ENCODE data around the gene TMEM95.

The TMEM95 gene

DNA sequence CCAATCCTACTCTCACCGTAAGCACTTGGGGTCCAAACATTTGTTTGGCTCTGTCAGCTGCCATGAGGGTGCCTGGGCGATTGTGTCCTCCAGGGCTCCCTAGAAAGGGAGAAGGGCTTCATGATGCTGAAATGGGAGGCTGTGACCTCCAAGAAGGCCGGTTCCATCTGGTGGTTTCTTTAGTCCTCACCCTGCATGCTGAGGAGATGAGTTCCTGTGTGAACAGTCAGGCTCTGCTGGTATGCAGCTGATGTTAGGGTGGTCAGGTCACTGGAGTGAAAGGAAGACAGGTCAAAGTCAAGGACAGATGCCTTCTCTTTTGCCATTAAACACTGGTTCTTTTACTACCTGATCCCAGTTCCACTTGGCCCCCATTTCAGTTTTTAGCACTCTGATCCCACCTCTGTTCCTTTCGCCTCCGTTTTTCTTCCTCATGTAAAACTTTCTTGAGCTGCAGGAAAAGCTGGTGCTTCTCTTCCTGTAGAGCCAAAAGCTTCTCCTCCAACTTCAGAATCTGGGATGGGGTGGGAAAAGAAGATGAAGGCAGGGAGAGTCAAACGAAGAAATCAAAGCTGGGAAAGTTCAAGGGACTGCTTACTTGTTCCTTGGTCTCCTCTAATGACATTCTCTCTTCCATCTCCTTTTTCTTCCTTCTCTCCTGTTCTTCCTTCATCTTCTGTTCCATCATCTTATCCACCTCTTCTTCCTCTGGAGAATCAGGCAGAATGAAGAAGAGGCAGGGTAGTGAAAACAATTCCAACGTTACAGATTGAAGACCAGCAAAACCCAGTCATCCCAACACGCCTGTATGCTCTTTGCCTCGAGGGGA, 40.9 kb upstream of the TMEM95 start:
- H3K36me3 ChIP-seq (ENCODE audit: control insufficient read depth in 2 of 2, insufficient read depth in 2 of 2, low read length in 2 of 2) = peaks cover 49 to 62% of the 10 kb centered on the region in 2 donors
- H3K4me1 ChIP-seq (ENCODE audit: control insufficient read depth in 2 of 2, insufficient read depth in 2 of 2, low read length in 2 of 2) = peaks cover 26 to 35% of the 10 kb centered on the region in 2 donors
- peak overlapping the region; percentile 81 to 88 for H3K4me3 ChIP-seq (ENCODE audit: low read length in 2 of 2)
- no peaks in the 10 kb centered on the region for H3K9me3 ChIP-seq (ENCODE audit: control insufficient read depth in 2 of 2, low read length in 2 of 2)
- H3K27ac ChIP-seq (ENCODE audit: low read depth in 2 of 2, low read length in 2 of 2) = peak overlapping the region; percentile 87 to 93
- H3K9ac ChIP-seq (ENCODE audit: low read depth in 1 of 2, low read length in 2 of 2) = peak overlapping the region; percentile 86 to 87
- H3K27me3 ChIP-seq (ENCODE audit: control insufficient read depth in 2 of 2, insufficient read depth in 2 of 2, low read length in 2 of 2) = no peaks in the 10 kb centered on the region

DNA sequence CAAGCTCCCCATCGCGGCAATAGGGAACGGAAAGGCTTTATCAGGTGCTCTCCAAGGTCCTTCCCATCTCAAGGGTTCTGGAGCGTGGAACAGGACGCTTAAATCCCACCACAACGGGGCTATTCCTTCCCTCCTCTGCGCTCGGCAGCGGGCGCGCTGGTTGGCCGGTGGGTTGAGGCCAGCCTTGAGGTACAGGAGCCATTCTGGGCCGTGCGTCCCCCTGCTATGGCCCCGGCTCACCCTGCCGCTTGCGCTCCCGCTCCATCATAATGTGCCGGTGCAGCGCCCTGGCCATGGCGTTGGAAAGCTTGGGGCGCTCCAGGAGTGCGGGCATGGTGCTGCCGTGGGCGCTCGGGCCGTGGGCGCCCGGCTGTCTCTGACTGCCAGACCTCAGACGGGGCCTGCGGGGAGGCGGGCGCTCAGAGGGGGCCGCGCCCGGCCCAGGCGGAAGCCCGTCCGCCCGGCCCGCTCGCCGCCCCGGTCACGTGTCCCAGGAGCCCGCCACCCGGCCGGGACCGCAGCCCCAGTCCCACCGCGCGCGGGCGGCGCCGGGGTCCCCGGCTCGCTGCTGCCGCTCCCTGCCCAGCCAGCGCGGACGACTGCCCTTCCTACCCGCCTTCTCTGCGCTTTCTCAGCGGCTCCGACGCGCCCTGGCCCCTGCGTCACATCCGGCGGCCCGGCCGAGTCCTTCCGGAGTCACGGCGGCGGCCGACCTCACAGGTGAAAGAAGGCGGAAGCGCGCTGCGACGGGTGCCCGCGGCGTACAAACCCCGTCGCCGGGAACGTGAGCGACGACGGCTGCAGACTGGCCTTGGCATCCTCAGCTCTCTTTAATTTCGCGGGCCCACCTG, 40.0 kb upstream of the TMEM95 start, which contains the start of gene GPS2:
GPS2 (minus strand) TSS at position 642 of the 851 bp plus-strand sequence; CDS start at position 334, 308 bp downstream.
- Histone ChIP-seq H3K27ac (ENCODE audit: low read depth in 2 of 2, low read length in 2 of 2) (peak within 1 kb of the TSS; percentile 87 to 93), H3K4me3 (ENCODE audit: low read length in 2 of 2) (peak within 1 kb of the TSS; percentile 81 to 88), H3K4me1 (ENCODE audit: control insufficient read depth in 2 of 2, insufficient read depth in 2 of 2, low read length in 2 of 2) (peaks cover 18 to 26% of the 10 kb centered on the region in 2 donors), H3K27me3 (ENCODE audit: control insufficient read depth in 2 of 2, insufficient read depth in 2 of 2, low read length in 2 of 2) (no peaks in the 10 kb centered on the region), H3K36me3 (ENCODE audit: control insufficient read depth in 2 of 2, insufficient read depth in 2 of 2, low read length in 2 of 2) (peaks cover 44 to 57% of the 10 kb centered on the region in 2 donors), H3K9me3 (ENCODE audit: control insufficient read depth in 2 of 2, low read length in 2 of 2) (no peaks in the 10 kb centered on the region), H3K9ac (ENCODE audit: low read depth in 1 of 2, low read length in 2 of 2) (peak within 1 kb of the TSS; percentile 86 to 87)

DNA sequence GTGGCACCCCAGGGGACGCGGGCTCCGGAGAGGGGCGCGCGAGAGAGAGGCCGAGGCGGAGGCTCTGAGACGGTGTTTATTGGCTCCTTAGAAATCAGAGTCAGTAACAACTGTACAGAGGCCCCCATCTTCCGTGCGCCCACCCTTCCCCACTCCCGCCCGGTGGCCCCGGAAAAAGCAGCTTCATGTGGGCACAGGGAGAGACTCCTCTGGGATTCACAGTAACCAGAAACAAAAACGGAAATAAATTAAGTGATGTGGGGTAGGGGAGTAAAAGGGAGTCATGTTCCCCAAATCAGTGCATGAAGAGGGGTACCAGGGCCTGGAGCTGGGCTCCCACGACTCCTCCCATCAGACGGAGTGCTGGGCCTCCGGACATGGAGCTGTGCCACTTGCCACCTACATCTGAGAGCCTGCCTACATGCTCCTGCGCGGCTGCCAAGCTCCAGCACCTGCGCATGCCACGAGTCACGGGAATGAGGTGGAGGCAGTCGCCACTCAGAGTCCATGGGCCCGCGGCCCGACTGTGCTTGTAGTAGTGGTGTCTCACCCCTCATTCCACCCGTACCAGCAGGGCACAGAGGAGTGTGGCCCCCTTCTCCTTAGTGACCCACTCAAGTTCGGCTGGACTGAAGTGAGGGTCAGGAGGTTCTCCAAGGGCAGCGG, 39.3 kb upstream of the TMEM95 start:
- Histone ChIP-seq H3K9me3 (ENCODE audit: control insufficient read depth in 2 of 2, low read length in 2 of 2) (no peaks in the 10 kb centered on the region), H3K36me3 (ENCODE audit: control insufficient read depth in 2 of 2, insufficient read depth in 2 of 2, low read length in 2 of 2) (peaks cover 42 to 55% of the 10 kb centered on the region in 2 donors), H3K27ac (ENCODE audit: low read depth in 2 of 2, low read length in 2 of 2) (peak overlapping the region; percentile 87 to 93), H3K9ac (ENCODE audit: low read depth in 1 of 2, low read length in 2 of 2) (peak overlapping the region; percentile 86 to 87), H3K4me3 (ENCODE audit: low read length in 2 of 2) (peak overlapping the region; percentile 81 to 88), H3K27me3 (ENCODE audit: control insufficient read depth in 2 of 2, insufficient read depth in 2 of 2, low read length in 2 of 2) (no peaks in the 10 kb centered on the region), H3K4me1 (ENCODE audit: control insufficient read depth in 2 of 2, insufficient read depth in 2 of 2, low read length in 2 of 2) (peaks cover 14 to 24% of the 10 kb centered on the region in 2 donors)

DNA sequence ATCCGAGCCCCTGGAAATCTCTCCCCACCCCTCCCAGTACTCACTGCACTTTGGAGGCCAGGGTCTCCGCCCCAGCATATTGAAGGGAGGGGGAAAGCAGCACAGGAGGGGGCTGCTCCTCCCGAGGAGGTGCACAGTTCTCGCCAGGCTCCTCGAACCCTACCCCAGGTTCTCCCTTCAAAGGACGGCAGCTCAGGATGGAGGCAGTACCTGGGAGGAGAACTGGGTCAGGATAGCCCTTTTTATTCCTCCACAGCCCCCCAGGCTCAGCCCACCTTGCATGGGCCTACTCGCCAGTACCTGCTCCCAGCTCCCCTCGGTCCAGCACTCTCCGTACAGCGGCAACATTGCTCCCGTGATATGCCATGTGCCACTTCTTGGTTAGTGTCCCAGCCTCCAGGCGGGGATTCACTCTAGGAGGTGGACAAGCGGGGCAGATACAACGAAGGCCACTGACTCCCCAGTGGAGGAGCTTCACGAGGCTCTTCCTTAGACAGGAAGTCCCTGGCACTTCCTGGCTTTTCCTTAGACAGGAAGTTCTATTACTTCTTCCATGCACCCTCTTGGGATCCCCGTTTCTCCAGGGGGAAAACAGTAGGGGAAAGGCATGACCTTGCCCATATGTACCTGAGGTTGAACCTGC, 37.7 kb upstream of the TMEM95 start:
- peaks cover 46 to 58% of the 10 kb centered on the region in 2 donors for H3K36me3 ChIP-seq (ENCODE audit: control insufficient read depth in 2 of 2, insufficient read depth in 2 of 2, low read length in 2 of 2)
- H3K27me3 ChIP-seq (ENCODE audit: control insufficient read depth in 2 of 2, insufficient read depth in 2 of 2, low read length in 2 of 2) = no peaks in the 10 kb centered on the region
- H3K27ac ChIP-seq (ENCODE audit: low read depth in 2 of 2, low read length in 2 of 2) = no peak overlapping the region

DNA sequence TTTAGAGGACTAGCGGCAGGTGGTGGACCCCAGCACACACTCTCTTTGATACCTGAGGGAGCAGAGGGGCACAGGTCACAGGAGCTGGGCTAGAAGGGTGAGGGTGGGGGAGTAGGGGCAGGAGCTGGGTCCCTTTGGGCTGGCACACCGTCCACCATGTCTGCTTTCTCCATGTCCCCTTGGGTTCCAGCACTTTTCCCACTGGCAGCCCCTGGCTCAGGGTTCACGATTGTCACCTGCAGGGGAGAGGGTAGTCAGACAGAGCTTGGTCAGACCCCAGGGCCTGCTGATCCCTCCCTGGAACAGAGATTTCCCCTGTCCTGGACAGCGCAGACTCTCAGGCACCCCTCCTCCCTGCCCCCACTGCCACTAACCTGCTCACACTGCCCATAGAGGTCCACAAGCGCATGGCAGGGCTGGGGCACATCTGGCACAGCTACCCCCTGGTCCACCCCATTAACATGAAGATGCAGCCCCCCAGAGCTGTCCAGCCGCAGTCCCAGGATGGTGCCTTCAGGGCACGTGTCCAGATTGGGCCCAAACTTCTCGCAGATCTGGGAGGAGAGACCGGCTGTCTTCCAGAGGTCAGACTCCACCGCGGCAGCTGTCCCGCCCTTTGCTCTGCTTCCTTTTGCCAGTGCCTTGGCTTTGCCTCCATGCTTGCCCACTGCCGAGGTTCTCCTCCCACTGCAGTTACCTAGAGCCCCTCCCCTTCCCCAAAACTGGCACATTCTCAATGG, 36.7 kb upstream of the TMEM95 start:
- peaks cover 14 to 18% of the 10 kb centered on the region in 2 donors for H3K4me1 ChIP-seq (ENCODE audit: control insufficient read depth in 2 of 2, insufficient read depth in 2 of 2, low read length in 2 of 2)
- H3K27me3 ChIP-seq (ENCODE audit: control insufficient read depth in 2 of 2, insufficient read depth in 2 of 2, low read length in 2 of 2) = no peaks in the 10 kb centered on the region
- H3K9me3 ChIP-seq (ENCODE audit: control insufficient read depth in 2 of 2, low read length in 2 of 2) = no peaks in the 10 kb centered on the region
- no peak overlapping the region for H3K27ac ChIP-seq (ENCODE audit: low read depth in 2 of 2, low read length in 2 of 2)
- H3K4me3 ChIP-seq (ENCODE audit: low read length in 2 of 2) = no peak overlapping the region
- no peak overlapping the region for H3K9ac ChIP-seq (ENCODE audit: low read depth in 1 of 2, low read length in 2 of 2)
- peaks cover 46 to 58% of the 10 kb centered on the region in 2 donors for H3K36me3 ChIP-seq (ENCODE audit: control insufficient read depth in 2 of 2, insufficient read depth in 2 of 2, low read length in 2 of 2)

More for the DNA sequence above, 37.7 kb upstream of the TMEM95 start:
- no peak overlapping the region for H3K9ac ChIP-seq (ENCODE audit: low read depth in 1 of 2, low read length in 2 of 2)
- H3K4me3 ChIP-seq (ENCODE audit: low read length in 2 of 2) = no peak overlapping the region
- no peaks in the 10 kb centered on the region for H3K9me3 ChIP-seq (ENCODE audit: control insufficient read depth in 2 of 2, low read length in 2 of 2)
- peaks cover 14 to 24% of the 10 kb centered on the region in 2 donors for H3K4me1 ChIP-seq (ENCODE audit: control insufficient read depth in 2 of 2, insufficient read depth in 2 of 2, low read length in 2 of 2)

DNA sequence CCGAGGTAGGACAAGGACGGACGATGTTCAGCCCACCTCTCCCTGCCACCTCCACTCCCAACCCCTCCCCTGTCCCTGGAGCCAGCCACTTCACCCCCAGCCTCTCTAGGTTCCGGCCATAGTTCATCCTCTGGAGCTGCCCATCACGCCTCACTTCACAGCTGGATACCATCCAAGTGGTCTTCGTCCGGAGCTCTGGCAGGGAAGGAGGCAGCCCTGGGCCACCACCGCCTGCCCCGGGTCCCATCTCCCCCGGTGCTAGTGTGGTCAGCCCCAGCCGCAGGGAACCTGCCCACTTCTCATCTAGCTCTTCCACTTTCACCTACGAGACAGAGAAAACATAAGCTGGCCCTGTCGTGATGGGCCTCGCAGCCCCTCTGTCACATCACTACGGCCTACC, 33.5 kb upstream of the TMEM95 start:
- no peaks in the 10 kb centered on the region for H3K9me3 ChIP-seq (ENCODE audit: control insufficient read depth in 2 of 2, low read length in 2 of 2)
- H3K27ac ChIP-seq (ENCODE audit: low read depth in 2 of 2, low read length in 2 of 2) = no peak overlapping the region
- no peak overlapping the region for H3K4me3 ChIP-seq (ENCODE audit: low read length in 2 of 2)
- peaks cover 51 to 72% of the 10 kb centered on the region in 2 donors for H3K36me3 ChIP-seq (ENCODE audit: control insufficient read depth in 2 of 2, insufficient read depth in 2 of 2, low read length in 2 of 2)
- peaks cover 0 to 3% of the 10 kb centered on the region in 2 donors for H3K4me1 ChIP-seq (ENCODE audit: control insufficient read depth in 2 of 2, insufficient read depth in 2 of 2, low read length in 2 of 2)
- H3K27me3 ChIP-seq (ENCODE audit: control insufficient read depth in 2 of 2, insufficient read depth in 2 of 2, low read length in 2 of 2) = no peaks in the 10 kb centered on the region
- no peak overlapping the region for H3K9ac ChIP-seq (ENCODE audit: low read depth in 1 of 2, low read length in 2 of 2)

DNA sequence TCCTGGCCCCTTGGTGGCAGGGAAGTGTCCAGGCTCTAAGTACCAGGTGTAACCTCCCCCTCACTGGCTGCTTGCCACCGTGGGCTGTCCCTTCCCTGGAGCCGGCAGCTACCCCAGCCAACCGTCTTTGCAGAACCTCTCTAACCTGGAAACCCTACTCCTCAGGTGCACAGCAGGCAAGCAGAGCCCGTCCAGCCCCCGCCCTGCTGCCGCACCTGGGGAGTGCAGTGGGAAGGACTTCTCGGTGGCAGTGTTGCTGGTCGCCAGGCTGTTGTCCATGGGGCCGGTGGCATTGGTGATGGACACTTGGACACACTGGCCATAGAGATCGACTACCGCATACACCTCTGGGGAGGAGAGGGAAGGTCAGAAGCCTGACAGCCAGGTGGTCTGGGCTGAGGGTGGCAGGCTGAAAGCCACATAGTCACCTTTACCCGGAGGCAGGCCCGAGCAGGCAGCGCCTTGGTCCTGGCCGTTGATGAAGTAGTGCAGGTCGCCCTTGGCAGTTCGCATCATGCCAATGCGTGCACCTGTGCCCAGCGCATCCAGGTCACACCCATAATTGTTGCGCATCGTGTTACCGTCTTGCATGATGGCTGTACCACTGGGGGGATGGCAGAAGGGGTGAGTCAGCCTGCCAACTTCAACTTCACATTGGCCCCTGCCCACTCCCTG, 32.3 kb upstream of the TMEM95 start:
- Histone ChIP-seq H3K9ac (ENCODE audit: low read depth in 1 of 2, low read length in 2 of 2) (no peak overlapping the region), H3K9me3 (ENCODE audit: control insufficient read depth in 2 of 2, low read length in 2 of 2) (no peaks in the 10 kb centered on the region), H3K27me3 (ENCODE audit: control insufficient read depth in 2 of 2, insufficient read depth in 2 of 2, low read length in 2 of 2) (no peaks in the 10 kb centered on the region), H3K4me3 (ENCODE audit: low read length in 2 of 2) (no peak overlapping the region), H3K36me3 (ENCODE audit: control insufficient read depth in 2 of 2, insufficient read depth in 2 of 2, low read length in 2 of 2) (peaks cover 51 to 74% of the 10 kb centered on the region in 2 donors), H3K27ac (ENCODE audit: low read depth in 2 of 2, low read length in 2 of 2) (no peak overlapping the region), H3K4me1 (ENCODE audit: control insufficient read depth in 2 of 2, insufficient read depth in 2 of 2, low read length in 2 of 2) (peaks cover 0 to 3% of the 10 kb centered on the region in 2 donors)

DNA sequence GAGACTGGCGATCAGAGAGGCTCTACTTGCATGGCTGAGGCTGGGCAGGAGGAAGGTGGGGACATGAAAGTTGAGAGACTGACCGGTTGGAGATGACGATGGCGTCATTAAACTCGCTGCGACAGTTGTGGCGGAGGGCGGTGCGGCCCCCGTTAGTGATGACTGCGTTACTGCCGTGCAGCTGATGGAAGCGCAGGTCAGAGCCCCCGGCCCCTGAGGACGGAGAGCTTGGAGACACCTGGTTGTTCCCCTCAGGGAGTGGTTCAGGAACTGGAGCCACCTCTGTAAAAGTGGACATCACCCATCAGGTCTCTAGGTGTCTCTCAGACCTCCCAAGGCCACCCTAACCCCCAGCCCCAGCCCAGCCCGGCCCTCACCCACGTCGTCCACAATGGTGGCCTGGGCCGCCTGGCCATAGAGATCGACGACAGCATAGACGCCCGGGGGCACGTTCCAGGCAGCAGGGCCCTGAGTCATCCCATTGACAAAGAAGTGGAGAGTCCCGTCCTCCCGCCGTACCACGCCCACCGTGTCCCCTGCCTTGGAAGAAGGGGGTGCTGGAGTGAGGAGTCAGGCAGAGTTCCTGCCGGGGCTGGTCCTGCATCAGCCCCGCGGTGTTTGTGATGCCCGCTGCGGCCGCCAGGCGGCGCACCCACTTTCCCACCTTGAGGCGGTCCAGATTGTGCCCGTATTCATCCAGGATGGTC, 31.1 kb upstream of the TMEM95 start:
- Histone ChIP-seq H3K9me3 (ENCODE audit: control insufficient read depth in 2 of 2, low read length in 2 of 2) (no peaks in the 10 kb centered on the region), H3K27ac (ENCODE audit: low read depth in 2 of 2, low read length in 2 of 2) (no peak overlapping the region), H3K4me1 (ENCODE audit: control insufficient read depth in 2 of 2, insufficient read depth in 2 of 2, low read length in 2 of 2) (peaks cover 7 to 14% of the 10 kb centered on the region in 2 donors), H3K27me3 (ENCODE audit: control insufficient read depth in 2 of 2, insufficient read depth in 2 of 2, low read length in 2 of 2) (no peaks in the 10 kb centered on the region), H3K36me3 (ENCODE audit: control insufficient read depth in 2 of 2, insufficient read depth in 2 of 2, low read length in 2 of 2) (peaks cover 47 to 62% of the 10 kb centered on the region in 2 donors), H3K4me3 (ENCODE audit: low read length in 2 of 2) (no peak overlapping the region), H3K9ac (ENCODE audit: low read depth in 1 of 2, low read length in 2 of 2) (no peak overlapping the region)
